Measurements from ENCODE around the gene SLC30A5. TPM values are rescaled to one million over a fixed set of nuclear protein-coding genes. Genes with fewer than 3 reads are reported as not detected.
"Not testable (repeated sequence)": the region's sequence is repeated elsewhere in the genome, so short reads cannot be mapped to it uniquely, and the experiment has no call there.

Gene SLC30A5
- total RNA-seq, 2 donors from 2014 or later, result 30.3 to 35.0 TPM

- Histone ChIP-seq H3K36me3 (replicated peaks in 1 of 2; ENCODE audit: insufficient read depth in 1 of 2, low read depth in 2 of 2) (no peaks in the 10 kb centered on the region), H3K27ac (no peak overlapping the region), H3K9me3 (no peaks in the 10 kb centered on the region), H3K27me3 (no peaks in the 10 kb centered on the region), H3K4me3 (no peak overlapping the region), H3K4me1 (peaks cover 6% of the 10 kb centered on the region)
- no peak for TF ChIP-seq CTCF (IDR thresholded peaks at IDR 0.05)
- TF ChIP-seq POLR2A (IDR thresholded peaks at IDR 0.05), result no peak
- DNase-seq, result no peak
- WGBS, 2 donors, result 94 to 95% methylated on average over 5 of the region's 5 CpGs
- intact Hi-C loops (cut with DNase I), result no loop called here
- no peak for ATAC-seq
Observed at GRCh38 chr5:69086206-69086605, 7.6 kb upstream of the SLC30A5 start.

- intact Hi-C loops (cut with DNase I); H3K27ac ChIP-seq: not testable (repeated sequence)
- WGBS, 2 donors, result 64 to 95% methylated on average over 7 of the region's 7 CpGs
Observed at GRCh38 chr5:69088006-69088405, 5.8 kb upstream of the SLC30A5 start.

DNA sequence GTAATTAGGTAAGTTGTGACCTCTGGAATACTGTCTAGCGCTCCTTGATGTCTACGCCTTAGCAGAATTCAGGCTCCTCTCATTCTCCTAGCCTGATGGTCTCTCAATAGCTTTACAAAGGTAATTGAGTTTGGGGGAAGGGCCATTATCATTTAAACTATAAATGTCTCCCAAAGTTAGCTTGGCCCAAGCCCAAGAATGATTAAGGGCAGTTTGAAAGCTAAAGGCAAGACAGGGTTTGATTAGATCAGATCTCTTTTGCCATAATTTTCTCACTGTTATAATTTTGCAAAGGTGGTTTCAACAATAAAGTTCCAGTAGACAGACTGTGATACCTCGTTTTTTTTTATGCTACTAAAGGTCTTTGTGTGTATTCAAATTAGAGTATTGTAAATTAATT, 3.7 kb upstream of the SLC30A5 start:
- H3K27ac ChIP-seq, result no peak overlapping the region
- WGBS, 2 donors, result 75 to 76% methylated on average over 3 of the region's 3 CpGs
- no peaks in the 10 kb centered on the region for H3K36me3 ChIP-seq (replicated peaks in 1 of 2; ENCODE audit: insufficient read depth in 1 of 2, low read depth in 2 of 2)
- peaks cover 3% of the 10 kb centered on the region for H3K4me1 ChIP-seq
- H3K4me3 ChIP-seq, result no peak overlapping the region
- no peak for ATAC-seq
- H3K27me3 ChIP-seq, result no peaks in the 10 kb centered on the region
- DNase-seq, result no peak
- intact Hi-C loops (cut with DNase I), result no loop called here
- TF ChIP-seq CTCF (IDR thresholded peaks at IDR 0.05), result no peak
- TF ChIP-seq POLR2A (IDR thresholded peaks at IDR 0.05), result no peak
- no peaks in the 10 kb centered on the region for H3K9me3 ChIP-seq

More at GRCh38 chr5:69088006-69088405, 5.8 kb upstream of the SLC30A5 start:
- H3K4me3 ChIP-seq; H3K27me3 ChIP-seq; H3K36me3 ChIP-seq (replicated peaks in 1 of 2; ENCODE audit: insufficient read depth in 1 of 2, low read depth in 2 of 2); H3K4me1 ChIP-seq; H3K9me3 ChIP-seq; ATAC-seq; DNase-seq: not testable (repeated sequence)

GRCh38 chr5:69091771-69092170, 2.0 kb upstream of the SLC30A5 start:
- ATAC-seq, result no peak
- WGBS, 2 donors, result 86 to 90% methylated on average over 6 of the region's 6 CpGs
- no peaks in the 10 kb centered on the region for H3K9me3 ChIP-seq
- H3K4me3 ChIP-seq, result no peak overlapping the region
- H3K36me3 ChIP-seq (replicated peaks in 1 of 2; ENCODE audit: insufficient read depth in 1 of 2, low read depth in 2 of 2), result no peaks in the 10 kb centered on the region
- H3K27me3 ChIP-seq, result no peaks in the 10 kb centered on the region
- peaks cover 19% of the 10 kb centered on the region for H3K4me1 ChIP-seq
- no peak for DNase-seq
- intact Hi-C loops (cut with DNase I), result no loop called here
- TF ChIP-seq POLR2A (IDR thresholded peaks at IDR 0.05) (no peak), CTCF (IDR thresholded peaks at IDR 0.05) (no peak)
- no peak overlapping the region for H3K27ac ChIP-seq

- ATAC-seq, result no peak
- intact Hi-C loops (cut with DNase I), result no loop called here
- Histone ChIP-seq H3K27me3 (no peaks in the 10 kb centered on the region), H3K9me3 (no peaks in the 10 kb centered on the region), H3K4me1 (peaks cover 20% of the 10 kb centered on the region), H3K36me3 (replicated peaks in 1 of 2; ENCODE audit: insufficient read depth in 1 of 2, low read depth in 2 of 2) (no peaks in the 10 kb centered on the region), H3K4me3 (no peak overlapping the region), H3K27ac (no peak overlapping the region)
- no peak for TF ChIP-seq POLR2A (IDR thresholded peaks at IDR 0.05)
- no peak for TF ChIP-seq CTCF (IDR thresholded peaks at IDR 0.05)
- DNase-seq, result no peak
- WGBS, 2 donors, result 73 to 80% methylated on average over 6 of the region's 6 CpGs
Observed at GRCh38 chr5:69092969-69093368, 845 bp upstream of the SLC30A5 start.
